Measurements from ENCODE around the gene XRN2. TPM values are rescaled to one million over a fixed set of nuclear protein-coding genes. Genes with fewer than 3 reads are reported as not detected.

The XRN2 gene
- total RNA-seq, 1 experiment from 2014 or later = 77.7 TPM

- BruUV-seq (replicated peaks) = no TSS peak
- peaks cover 14% of the 10 kb centered on the region for H3K4me1 ChIP-seq (ENCODE audit: control insufficient read depth, insufficient read depth, low read length)
- ChIA-PET POLR2A (interaction anchor here (0.9 kb wide), 1 partner anchor 15 kb away, joined by 5 read pairs; no protein-coding TSS in a partner anchor), CTCF (no interaction called here)
- intact Hi-C loops (cut with micrococcal nuclease; ENCODE audit: unreplicated experiment) = no loop called here
- no peaks in the 10 kb centered on the region for H3K9me3 ChIP-seq (ENCODE audit: control insufficient read depth, insufficient read depth, low read depth, low read length)
- no peak for TF ChIP-seq TCF7L2 (IDR thresholded peaks at IDR 0.05; ENCODE audit: low read depth, low read length)
- TF ChIP-seq POLR2AphosphoS5 (IDR thresholded peaks at IDR 0.05; ENCODE audit: low read depth, low read length) = no peak
- no peak for TF ChIP-seq CTCF (IDR thresholded peaks at IDR 0.05)
- TF ChIP-seq, protein P1, sequence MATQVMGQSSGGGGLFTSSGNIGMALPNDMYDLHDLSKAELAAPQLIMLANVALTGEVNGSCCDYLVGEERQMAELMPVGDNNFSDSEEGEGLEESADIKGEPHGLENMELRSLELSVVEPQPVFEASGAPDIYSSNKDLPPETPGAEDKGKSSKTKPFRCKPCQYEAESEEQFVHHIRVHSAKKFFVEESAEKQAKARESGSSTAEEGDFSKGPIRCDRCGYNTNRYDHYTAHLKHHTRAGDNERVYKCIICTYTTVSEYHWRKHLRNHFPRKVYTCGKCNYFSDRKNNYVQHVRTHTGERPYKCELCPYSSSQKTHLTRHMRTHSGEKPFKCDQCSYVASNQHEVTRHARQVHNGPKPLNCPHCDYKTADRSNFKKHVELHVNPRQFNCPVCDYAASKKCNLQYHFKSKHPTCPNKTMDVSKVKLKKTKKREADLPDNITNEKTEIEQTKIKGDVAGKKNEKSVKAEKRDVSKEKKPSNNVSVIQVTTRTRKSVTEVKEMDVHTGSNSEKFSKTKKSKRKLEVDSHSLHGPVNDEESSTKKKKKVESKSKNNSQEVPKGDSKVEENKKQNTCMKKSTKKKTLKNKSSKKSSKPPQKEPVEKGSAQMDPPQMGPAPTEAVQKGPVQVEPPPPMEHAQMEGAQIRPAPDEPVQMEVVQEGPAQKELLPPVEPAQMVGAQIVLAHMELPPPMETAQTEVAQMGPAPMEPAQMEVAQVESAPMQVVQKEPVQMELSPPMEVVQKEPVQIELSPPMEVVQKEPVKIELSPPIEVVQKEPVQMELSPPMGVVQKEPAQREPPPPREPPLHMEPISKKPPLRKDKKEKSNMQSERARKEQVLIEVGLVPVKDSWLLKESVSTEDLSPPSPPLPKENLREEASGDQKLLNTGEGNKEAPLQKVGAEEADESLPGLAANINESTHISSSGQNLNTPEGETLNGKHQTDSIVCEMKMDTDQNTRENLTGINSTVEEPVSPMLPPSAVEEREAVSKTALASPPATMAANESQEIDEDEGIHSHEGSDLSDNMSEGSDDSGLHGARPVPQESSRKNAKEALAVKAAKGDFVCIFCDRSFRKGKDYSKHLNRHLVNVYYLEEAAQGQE (IDR thresholded peaks at IDR 0.05; ENCODE audit: insufficient read depth in 1 of 2, low read depth in 2 of 2, low read length in 1 of 2) = no peak
- H3K27me3 ChIP-seq (ENCODE audit: control insufficient read depth, insufficient read depth, low read length) = no peaks in the 10 kb centered on the region
- H3K36me3 ChIP-seq (ENCODE audit: control insufficient read depth, insufficient read depth, low read length) = no peaks in the 10 kb centered on the region; the same call in 1 of the 2 replicates
- ATAC-seq = no peak
- H3K4me3 ChIP-seq (ENCODE audit: low read depth in 2 of 2, low read length in 2 of 2) = no peak overlapping the region
- H3K27ac ChIP-seq (ENCODE audit: low read length) = no peak overlapping the region
- in situ Hi-C loops (cut with HindIII; ENCODE audit: low pct_unique_long_range_greater_than_20kb, low sequenced_read_pairs) = no loop called here
- no peak for DNase-seq (ENCODE audit: low read depth, low spot score)
Measured at GRCh38 chr20:21309678-21310467, 6.7 kb downstream of the XRN2 start.

DNA sequence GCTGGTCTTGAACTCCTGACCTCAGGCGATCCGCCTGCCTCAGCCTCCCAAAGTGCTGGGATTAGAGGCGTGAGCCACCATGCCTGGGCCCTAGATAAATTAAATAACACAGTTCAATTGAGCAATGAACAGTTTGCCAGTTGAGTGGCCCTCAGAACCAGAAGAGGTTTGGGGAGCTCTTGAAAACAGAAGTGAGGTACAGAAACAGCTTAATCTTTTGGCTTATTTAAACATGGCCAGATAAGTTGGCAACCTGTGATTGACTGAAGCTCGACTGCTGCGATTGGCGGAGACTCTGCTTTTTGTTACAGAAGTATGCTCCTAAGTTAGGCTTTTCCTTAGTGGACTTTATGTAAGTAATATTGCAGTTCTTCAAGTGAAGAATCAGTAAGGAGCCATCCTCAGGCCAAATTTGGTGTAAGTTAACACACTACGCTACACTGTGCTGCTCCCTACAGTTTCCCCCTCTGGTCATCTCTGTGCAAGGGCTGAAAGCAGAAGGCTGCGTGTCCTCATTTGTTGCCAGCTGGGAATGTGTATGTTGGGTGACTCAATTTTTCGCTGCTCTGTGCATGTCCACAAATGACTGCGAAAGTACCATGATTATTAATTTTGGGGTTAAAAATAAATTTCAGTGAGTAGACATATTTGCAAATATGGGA is 9.8 kb downstream of the XRN2 start:
- Histone ChIP-seq H3K4me1 (ENCODE audit: control insufficient read depth, insufficient read depth, low read length) (peaks cover 12% of the 10 kb centered on the region; the same call in 1 of the 2 replicates), H3K9me3 (ENCODE audit: control insufficient read depth, insufficient read depth, low read depth, low read length) (no peaks in the 10 kb centered on the region), H3K27ac (ENCODE audit: low read length) (no peak overlapping the region), H3K36me3 (ENCODE audit: control insufficient read depth, insufficient read depth, low read length) (no peaks in the 10 kb centered on the region; the same call in 1 of the 2 replicates), H3K4me3 (ENCODE audit: low read depth in 2 of 2, low read length in 2 of 2) (no peak overlapping the region), H3K27me3 (ENCODE audit: control insufficient read depth, insufficient read depth, low read length) (no peaks in the 10 kb centered on the region)
- intact Hi-C loops (cut with micrococcal nuclease; ENCODE audit: unreplicated experiment) = no loop called here
- no peak for DNase-seq (ENCODE audit: low read depth, low spot score)
- no TSS peak for BruUV-seq (replicated peaks)
- ChIA-PET CTCF (interaction anchor here (0.6 kb wide), 1 partner anchor 40 kb away, joined by 3 read pairs; no protein-coding TSS in a partner anchor), POLR2A (no interaction called here)
- ATAC-seq = no peak
- TF ChIP-seq TCF7L2 (IDR thresholded peaks at IDR 0.05; ENCODE audit: low read depth, low read length) = no peak
- in situ Hi-C loops (cut with HindIII; ENCODE audit: low pct_unique_long_range_greater_than_20kb, low sequenced_read_pairs) = no loop called here

- no TSS peak for BruUV-seq (replicated peaks)
- POLR2A ChIA-PET = no interaction called here
- Histone ChIP-seq H3K27ac (ENCODE audit: low read length) (no peak overlapping the region), H3K4me3 (ENCODE audit: low read depth in 2 of 2, low read length in 2 of 2) (no peak overlapping the region), H3K36me3 (ENCODE audit: control insufficient read depth, insufficient read depth, low read length) (no peaks in the 10 kb centered on the region), H3K27me3 (ENCODE audit: control insufficient read depth, insufficient read depth, low read length) (no peaks in the 10 kb centered on the region), H3K9me3 (ENCODE audit: control insufficient read depth, insufficient read depth, low read depth, low read length) (peaks cover 7% of the 10 kb centered on the region; the same call in 1 of the 2 replicates), H3K4me1 (ENCODE audit: control insufficient read depth, insufficient read depth, low read length) (no peaks in the 10 kb centered on the region; the same call in 1 of the 2 replicates)
- DNase-seq (ENCODE audit: low read depth, low spot score) = no peak
- CTCF ChIA-PET = no interaction called here
- ATAC-seq = no peak
- intact Hi-C loops (cut with micrococcal nuclease; ENCODE audit: unreplicated experiment) = no loop called here
- TF ChIP-seq, protein P1 (IDR thresholded peaks at IDR 0.05; ENCODE audit: insufficient read depth in 1 of 2, low read depth in 2 of 2, low read length in 1 of 2) = no peak
- TF ChIP-seq CTCF (IDR thresholded peaks at IDR 0.05) (no peak), POLR2AphosphoS5 (IDR thresholded peaks at IDR 0.05; ENCODE audit: low read depth, low read length) (no peak), SIN3A (IDR thresholded peaks at IDR 0.05; ENCODE audit: borderline replicate concordance, insufficient read depth, low read depth, low read length) (no peak), TCF7L2 (IDR thresholded peaks at IDR 0.05; ENCODE audit: low read depth, low read length) (no peak)
- in situ Hi-C loops (cut with HindIII; ENCODE audit: low pct_unique_long_range_greater_than_20kb, low sequenced_read_pairs) = no loop called here
Measured at GRCh38 chr20:21315138-21315537, 12.0 kb downstream of the XRN2 start.
